Cerebellar cortex (tissue), 1 donor: ENCODE measurements around the gene KCNG2.

Experiments
- DNase-seq: peaks from one replicate; pipeline ENCODE4 v3.0.0-alpha.2; 2015; ENCODE audit warnings: low spot score

The KCNG2 gene

DNA sequence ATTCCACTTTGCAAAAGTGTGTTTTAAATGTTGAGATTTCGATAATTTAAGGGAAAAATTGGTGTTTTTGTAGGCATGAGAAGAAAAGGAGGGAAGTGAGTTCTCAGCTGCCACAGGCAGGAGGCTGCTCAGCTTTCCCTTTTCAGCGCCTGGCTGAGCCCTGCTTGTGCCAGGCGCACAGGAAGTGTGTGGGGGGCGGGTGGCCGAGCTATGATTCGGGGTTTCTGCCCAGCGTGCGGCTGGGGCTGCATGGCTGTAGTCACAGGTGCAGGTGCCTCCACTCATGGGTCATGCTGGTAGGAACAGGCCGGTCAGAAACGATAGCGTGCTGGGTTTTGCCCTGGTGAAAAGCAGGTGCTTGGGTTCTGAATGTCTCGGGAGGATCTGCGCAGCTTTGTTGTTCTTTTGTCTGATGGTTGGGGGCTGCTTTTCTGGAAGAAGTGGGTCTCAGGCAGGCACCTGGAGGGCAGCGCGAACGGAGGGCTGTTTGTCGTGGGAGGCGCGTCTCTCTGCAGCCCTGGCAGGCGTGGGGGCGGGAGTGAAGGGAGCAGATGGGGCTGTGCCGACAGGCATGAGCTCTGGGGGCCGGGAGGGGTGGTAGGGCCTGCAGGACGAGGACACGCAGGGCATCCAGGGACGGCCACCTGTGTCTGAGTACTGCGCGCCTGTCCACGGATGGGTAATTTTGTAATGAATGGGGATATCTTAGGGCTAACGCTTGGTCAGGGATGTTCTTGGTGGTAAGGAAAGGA lies 2.1 kb downstream of the KCNG2 start:
- no peak for DNase-seq

DNA sequence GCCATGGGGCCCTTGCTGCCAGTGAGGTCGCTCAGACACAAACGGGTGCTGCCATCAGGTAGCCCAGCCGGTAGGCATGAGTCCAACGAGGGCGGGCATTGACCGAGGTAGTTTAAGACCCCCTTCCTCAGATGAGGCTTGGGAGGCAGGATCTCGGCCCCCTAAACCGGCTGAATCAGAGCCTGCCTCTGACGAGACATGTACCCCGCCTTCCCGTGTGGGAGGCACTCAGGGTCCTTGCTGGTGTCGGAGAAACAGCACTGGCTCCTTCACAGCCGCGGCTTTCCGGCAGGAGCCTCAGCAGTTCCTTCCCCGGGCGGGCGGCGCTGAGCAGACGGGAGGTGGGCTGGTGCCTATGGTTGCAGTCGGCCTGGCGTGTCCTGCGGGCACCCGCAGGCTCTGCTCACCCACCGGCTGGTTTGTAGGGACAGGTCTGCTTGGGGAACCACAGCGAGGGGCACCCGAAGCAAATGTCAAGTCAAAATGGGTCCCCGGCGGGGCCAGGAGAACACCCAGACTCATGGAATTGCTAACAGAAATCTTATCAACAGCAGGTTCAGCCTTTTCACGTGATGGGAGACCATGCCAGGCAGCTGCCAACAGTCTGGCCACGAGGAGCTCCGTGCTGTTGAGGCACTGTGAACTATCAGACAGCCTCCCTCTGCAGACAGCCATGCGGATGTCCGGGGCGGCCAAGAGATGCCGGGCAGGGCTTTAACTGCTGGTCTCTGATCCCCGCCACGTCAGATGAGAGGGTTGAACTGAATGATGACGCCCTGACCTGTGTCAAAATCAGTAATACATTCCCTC lies 2.8 kb downstream of the KCNG2 start:
- DNase-seq: no peak

DNA sequence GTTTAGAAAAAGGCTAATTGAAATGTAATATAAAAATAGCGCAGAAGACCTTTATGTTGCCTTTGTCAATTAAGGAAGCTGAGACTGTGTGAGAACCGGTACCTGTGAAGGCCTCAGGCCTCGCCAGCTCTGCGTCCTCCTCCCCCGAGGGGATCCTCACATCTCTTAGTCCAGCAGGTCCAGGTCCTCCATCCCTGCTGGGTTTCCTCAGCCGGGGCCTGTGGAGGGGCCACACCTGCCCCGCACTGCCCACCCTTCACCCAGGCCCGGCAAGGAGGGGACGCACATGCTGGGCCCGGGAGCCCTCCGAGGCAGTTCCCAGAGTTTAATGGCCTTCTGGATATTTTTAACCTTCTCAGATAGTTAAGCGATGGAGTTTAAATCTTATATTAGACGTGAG lies 3.5 kb downstream of the KCNG2 start:
- DNase-seq: no peak

DNA sequence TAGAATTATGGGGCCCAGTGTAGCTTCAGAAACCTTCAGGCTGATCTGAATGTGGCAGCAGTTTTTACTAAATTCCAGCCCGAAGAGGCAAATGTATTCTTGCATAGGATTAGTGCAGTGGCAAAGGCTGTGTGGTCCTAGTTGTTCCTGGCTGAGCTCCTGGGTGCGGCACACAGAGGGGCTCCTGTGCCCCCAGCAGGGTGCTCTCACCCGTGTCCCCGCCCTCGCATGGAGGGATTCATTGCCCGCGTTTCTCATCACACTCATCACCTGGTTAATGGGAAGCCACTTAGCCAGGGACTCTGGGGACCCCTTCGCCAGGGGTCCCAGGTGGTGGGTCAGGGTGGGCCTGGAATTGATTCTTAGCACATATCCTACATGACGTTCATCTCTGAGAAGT lies 3.9 kb downstream of the KCNG2 start:
- no peak for DNase-seq

DNA sequence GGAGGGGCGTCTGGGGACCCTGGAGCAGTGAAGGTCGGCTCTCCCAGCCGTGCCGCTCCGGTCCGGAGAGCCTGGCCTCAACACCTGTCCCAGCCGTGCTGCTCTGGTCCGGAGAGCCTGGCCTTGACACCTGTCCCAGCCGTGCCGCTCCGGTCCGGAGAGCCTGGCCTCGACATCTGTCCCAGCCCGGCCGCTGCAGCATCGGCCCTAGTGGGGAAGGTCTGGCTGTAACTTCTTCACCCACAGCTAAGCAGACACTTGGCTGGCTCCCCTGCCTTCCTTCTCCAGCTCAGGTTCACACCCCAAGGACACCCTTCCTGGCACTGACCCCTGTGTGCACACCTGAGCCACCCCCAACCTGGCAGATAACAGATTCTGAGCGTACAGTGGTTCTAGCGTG lies 4.6 kb downstream of the KCNG2 start:
- no peak for DNase-seq

DNA sequence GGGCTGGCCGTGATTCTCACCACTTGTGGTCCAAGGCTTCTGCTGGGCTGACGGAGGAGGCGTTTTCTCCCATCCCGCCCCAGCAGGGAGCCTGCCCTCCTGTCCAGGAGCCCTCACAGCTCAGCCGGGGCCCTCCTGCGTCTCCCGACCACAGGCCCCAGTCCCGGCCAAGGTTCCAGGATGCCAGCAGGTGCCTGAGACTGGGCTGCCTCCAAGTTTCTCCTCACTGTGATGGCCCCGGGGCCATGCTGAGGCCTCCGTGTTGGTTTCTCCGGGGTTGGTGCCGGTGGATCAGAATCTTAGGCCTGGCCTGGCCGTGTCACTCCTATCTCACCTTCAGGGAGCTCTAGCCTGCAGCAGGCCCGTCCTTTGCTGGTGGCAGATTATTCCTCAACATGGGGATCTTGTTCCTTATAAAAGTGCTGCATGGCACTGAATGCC lies 5.9 kb downstream of the KCNG2 start:
- no peak for DNase-seq

DNA sequence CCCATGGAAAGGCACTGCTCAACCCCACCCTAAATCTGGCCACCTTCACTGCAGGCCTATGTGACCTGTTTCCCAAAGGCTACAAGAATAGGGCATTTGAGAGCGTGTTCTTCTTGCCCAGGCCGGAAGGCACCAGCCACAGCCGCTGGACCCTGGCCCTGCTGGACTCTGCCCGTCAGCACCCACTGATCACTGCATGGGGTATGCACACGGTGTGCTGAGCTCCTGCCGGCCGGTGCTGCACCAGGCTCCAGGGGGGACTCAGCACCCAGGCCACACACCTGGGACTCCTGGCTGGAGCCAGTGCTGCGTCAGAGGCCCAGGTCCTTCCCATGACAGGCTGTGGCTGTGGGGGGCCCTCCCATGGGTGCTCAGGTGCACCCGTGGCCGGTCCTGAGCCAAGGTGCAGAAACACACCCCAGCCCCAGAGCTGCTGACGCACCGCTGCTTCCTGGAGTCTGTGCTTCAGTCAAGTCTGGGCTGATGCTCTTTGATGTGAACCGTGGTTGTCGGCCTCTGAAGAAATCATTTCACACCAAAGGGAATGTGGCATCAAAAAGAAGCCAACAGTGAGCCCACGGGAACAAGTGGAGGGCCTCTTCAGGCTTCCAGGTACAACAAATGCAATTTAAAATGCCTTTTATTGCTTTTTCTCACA lies 6.5 kb downstream of the KCNG2 start:
- DNase-seq: no peak

DNA sequence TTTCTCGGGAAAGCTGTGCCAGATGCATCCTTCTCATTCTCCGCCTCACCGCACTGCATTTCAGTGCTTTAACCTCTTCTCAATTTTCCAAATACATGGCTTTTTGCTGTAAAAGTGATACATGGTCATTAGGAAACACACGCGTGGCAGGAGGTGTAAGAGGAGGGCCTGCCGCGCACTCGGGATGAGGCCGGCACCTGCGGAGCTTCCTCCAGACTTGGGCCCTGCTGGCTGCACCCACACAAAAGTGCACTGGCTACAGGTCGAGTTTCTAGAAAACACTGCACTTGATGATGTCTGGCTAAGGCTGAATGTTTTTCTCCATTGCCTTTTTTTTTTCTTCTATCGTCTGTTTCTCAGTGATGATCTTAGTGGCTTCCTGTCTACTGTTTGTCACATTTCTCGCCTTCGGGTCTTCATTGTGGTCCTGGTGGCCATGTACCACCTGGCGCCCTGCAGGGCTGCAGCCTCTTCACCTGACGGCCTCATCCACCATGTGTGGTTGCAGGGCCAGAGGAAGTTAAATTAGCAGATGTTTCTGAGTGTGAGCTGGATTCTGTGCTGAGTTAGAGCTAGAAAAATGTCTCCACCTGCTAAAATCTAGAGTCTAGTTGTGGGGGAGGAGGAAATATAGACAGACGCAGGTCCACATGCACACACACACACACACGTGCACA lies 7.6 kb downstream of the KCNG2 start:
- DNase-seq: no peak

DNA sequence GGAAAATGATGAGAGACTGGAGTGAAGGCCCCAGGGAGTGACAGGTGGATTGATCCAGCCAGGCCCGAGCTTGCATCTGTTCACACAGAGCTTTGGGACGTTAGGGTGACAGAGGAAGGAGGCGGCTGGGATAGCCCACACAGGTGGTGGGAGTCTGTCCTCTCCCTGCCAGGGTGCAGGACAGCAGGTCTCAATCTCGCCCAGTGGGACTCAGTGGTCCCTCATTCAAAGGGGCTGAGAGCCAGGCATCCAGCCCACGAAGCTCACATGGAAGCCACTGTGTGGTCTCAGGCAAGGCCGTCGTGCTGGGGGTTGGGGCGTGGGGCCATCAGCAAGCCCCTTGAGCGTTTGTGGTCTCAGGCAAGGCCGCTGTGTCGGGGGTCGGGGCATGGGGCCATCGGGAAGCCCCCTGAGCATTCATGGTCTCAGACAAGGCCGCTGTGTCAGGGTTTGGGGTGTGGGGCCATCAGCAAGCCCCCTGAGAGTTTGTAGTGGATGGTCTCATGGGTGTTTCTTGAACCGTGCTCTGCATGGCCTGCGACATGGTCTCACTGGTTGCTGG lies 8.3 kb downstream of the KCNG2 start:
- no peak for DNase-seq

DNA sequence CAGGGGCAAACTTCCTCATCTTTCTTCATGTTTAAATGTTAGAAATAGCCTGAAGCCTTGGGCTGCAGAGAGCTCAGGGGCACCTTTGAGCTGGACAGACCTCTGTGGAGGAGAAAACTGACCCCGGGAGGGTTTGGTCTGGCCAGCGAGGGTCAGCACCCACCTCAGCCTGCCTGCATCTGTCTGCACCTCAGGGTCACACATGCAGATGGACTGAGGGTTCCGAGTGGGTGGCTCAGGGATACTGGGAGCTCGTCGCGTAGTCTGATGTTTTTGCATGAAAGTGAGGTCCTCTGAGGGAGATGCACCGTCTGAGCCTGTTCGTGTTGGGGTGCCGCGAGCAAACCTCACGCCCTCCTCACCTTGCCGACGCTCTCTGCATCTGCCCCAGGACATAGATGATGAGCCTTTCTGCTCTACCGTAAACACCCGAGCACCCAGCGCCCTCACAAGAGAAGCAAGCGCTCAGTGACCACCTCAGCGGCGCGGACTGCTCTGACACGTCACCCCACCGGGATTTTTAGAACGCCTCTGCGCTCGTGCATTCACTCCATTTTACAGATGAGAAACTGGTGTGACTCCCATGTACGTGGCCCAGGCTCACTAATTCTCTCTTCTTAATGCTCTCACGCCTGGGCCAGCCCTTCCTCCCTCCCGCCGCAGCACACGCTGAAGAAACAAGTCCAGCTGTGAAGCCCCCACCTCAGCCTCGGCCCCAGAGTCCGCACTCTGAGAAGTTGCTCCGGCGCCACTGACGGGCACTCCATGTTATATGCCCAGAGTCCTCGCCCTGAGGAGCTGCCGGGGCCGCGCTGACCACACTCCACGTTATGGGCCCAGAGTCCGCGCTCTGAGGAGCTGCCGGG lies 9.5 kb downstream of the KCNG2 start:
- DNase-seq: no peak

DNA sequence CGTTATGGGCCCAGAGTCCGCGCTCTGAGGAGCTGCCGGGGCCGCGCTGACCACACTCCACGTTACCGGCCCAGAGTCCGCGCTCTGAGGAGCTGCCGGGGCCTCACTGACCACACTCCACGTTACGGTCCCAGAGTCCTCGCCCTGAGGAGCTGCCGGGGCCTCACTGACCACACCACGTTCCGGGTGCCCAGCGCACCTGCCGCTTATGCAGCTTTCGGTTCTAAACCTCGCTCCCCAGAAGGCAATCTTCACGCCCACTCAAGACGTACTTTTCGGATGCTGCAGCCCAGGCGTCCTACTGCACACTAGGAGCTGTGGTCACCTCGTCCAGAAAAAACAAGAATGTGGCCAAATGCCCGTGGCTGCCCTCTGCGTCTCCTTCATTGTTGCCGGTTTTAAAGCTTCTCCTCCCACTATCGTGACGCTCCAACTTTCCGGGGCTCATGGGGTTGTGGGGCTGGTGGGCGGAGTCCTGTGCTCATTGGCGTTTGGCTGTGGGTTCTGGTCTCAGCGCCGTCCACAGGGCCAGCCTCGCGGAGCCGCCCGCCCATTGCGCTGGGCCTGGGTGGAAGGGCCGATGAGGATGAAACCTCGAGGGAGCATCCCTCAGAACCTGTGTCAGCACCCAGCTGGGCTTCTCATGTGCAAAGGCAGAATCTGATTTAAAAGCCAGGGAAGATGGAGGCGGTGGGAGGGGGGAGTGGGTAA lies 11.9 kb downstream of the KCNG2 start:
- no peak for DNase-seq

DNA sequence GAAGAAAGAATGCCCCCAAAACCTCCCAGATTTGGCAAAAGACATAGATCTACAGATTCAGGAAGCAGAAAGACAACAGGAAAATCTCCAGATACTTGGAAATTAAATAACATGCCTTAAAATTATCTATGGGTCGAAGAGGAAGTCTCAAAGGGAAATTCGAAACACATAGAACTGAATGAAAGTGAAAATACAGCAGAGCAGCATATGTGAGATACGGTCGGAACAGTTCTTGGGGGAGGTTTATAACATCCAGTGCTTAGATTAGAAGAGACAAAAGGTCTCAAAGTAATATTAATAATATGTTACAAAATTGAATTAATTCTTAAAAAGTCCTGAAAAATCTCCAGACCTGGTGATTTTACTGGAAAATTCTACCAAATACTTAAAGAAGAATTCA lies 14.3 kb downstream of the KCNG2 start:
- DNase-seq: no peak

DNA sequence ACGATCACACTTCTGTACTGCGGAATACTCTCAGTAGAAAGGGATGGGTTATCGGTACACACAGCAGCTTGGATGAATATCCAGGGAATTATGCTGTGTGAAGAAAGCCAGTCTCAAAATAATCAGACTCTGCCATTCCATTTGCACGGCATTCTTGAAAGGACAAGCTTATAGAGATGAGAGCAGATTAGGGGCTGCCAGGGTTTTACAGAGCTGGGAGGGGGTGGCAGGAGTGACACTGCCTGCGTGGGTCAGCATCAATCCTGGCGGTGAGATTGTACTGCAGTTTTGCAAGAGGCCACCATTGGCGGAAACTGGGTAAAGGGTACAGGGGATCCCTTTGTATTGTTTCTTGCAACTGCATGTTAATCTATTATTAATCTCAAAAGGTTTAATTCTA lies 16.6 kb downstream of the KCNG2 start:
- no peak for DNase-seq

DNA sequence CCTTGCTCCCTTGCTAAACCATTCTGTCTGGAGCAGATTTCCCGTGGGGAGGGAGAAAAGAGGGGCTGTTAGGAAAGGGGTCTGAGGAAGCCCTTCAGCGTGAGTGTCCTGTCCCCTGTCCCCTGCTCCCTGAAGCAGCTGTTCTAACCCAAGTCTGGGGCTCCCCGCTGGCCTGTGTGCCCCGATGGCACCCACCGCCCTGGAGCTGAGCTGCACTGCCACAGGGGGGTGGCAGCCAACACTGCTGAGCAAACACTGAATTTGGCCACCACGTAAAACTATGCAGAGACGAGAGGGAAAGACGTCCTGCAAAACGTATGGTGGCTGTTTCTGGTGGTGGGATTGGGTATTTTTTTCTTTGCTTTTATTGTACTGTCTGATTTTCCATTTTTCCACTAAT lies 17.9 kb downstream of the KCNG2 start:
- DNase-seq: no peak

DNA sequence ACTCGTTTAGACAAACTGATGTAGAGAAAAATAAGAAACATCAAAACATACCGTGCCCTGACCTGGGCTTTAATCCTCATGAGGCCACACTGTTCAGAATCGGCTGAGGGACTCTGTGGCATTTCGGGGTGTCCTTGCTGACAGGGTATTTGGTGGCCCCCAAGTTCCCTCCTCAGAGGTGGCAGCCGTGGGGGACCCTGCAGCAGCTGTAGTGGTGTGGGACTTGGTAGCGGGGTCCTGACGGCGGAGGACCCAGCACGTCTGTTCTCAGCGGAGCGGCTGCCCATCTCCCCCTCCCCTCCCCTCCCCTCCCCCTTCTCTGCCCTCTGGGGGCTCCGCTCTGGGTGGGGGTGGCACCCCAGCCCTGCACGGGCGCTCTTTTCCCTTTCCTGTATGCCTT lies 18.4 kb downstream of the KCNG2 start:
- DNase-seq: no peak

DNA sequence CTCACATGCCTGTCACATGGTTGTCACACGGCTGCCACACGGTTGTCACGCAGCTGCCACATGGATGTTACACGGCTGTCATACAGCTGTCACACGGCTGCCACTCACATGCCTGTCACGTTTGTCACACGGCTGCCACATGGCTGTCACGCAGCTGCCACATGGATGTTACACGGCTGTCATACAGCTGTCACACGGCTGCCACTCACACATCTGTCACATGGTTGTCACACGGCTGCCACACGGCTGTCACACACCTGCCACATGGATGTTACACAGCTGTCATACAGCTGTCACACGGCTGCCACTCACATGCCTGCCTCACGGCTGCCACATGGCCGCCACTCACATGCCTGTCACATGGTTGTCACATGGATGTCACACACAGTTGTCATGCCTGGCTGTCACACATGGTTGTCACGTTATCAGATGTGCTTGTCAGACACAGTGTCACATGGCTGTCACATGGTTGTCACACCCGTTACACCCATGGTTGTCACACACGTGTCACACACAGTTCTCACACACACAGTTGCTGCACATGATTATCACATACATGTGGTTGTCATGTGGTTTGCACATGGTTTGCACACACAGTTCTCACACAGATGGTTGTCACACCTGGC lies 19.4 kb downstream of the KCNG2 start:
- DNase-seq: no peak

DNA sequence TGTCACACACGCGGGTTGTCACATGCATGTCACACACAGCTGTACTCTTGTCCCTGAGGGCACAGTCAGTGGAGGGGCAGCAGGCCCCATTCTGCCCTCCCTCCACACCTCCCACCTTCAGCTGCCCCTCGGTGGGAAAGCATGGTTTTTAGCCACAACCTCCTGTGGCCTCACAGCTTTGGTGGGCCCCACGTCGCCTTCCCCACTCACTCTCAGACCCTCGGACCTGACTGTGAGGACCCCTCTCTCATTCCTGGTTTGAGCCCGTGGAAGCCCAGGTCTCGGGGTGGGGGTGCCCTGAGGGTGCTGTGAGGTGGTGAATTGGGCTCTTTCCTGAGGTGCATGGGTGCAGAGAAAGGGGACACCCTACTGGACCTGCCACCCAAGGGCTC lies 19.9 kb downstream of the KCNG2 start:
- no peak for DNase-seq

DNA sequence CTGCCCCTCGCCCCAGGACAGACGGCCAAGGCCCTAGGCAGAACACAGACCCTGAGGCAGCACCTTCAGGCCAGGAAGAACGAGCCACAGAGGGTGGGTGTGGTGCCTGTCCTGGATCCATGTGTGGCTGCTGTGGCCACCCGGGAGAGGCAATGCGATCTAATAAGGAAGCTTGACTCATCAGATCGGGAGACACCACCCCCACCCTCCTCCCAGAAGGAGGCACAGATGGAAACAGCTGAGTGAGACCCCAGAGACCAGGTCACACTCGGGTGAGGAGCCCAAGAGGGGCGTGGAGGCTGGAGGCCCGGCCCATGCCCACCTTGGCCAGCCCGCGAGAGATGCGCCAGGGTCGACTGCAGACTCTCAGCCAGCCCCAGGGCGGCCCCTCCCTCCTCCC lies 20.3 kb downstream of the KCNG2 start:
- DNase-seq: no peak

DNA sequence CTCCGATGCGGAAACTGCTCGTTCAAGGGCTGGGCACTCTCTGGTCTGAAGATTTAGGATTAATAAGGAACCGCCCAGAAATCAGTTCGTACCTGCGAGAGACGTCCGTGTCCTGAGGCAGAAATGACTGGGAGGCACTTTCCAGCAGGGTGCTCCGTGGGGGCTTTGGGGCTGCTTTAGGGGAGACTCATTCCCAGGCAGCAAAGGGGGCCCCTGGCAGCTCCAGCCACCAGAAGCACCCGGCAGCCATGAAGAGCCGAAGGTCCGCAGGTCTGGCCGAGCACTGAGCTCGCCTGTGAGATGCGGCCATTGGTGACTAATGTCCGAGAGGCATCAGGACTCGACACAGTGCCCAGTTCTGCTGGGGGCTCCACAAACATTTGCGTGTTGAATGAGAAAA lies 20.9 kb downstream of the KCNG2 start:
- no peak for DNase-seq
